Mesenchymal stem cell (in vitro differentiated cells and primary cell): ENCODE data around the gene GABRD.

Source experiments
- DNase-seq: peaks from one replicate; pipeline ENCODE4 v3.0.0-alpha.2; 2013
- H2AFZ ChIP-seq: one replicate; pipeline ENCODE4 v1.6.1; 2013; ENCODE audit warnings: low read depth, mild to moderate bottlenecking, control low read depth, inconsistent platforms, low read length, moderate library complexity
- H2AK5ac ChIP-seq: 2 replicates; pipeline ENCODE4 v1.6.1; 2013; ENCODE audit warnings: low read length, moderate library complexity, mild to moderate bottlenecking, inconsistent platforms; ENCODE audit not compliant: severe bottlenecking
- H2BK120ac ChIP-seq: one replicate; pipeline ENCODE4 v1.6.1; 2013; ENCODE audit warnings: low read depth, mild to moderate bottlenecking, inconsistent platforms, low read length, moderate library complexity
- H2BK12ac ChIP-seq, 2 experiments: one replicate each; pipeline ENCODE4 v1.6.1; 2013; ENCODE audit warnings: inconsistent platforms in 2 of 2, low read length in 2 of 2, mild to moderate bottlenecking in 2 of 2, moderate library complexity in 2 of 2, control low read depth in 1 of 2
- H2BK15ac ChIP-seq: one replicate; pipeline ENCODE4 v1.6.1; 2013; ENCODE audit warnings: mild to moderate bottlenecking, low read depth, inconsistent platforms; ENCODE audit not compliant: poor library complexity, severe bottlenecking
- H2BK5ac ChIP-seq: 2 replicates; pipeline ENCODE4 v1.6.1; 2013; ENCODE audit warnings: low read depth, mild to moderate bottlenecking, low read length, control low read depth, inconsistent platforms; ENCODE audit not compliant: poor library complexity, severe bottlenecking
- H3K14ac ChIP-seq, 2 experiments: one replicate each; pipeline ENCODE4 v1.6.1; 2013; ENCODE audit warnings: inconsistent platforms in 2 of 2, low read length in 2 of 2, control low read depth in 1 of 2, mild to moderate bottlenecking in 1 of 2, moderate library complexity in 1 of 2
- H3K18ac ChIP-seq, 2 experiments: one replicate each; pipeline ENCODE4 v1.6.1; 2013; ENCODE audit warnings: inconsistent platforms in 2 of 2, low read length in 2 of 2, control low read depth in 1 of 2, low read depth in 1 of 2, mild to moderate bottlenecking in 1 of 2
- H3K23ac ChIP-seq, 2 experiments: one replicate each; pipeline ENCODE4 v1.6.1; 2013; ENCODE audit warnings: inconsistent platforms in 2 of 2, low read length in 2 of 2, mild to moderate bottlenecking in 2 of 2, moderate library complexity in 2 of 2, control low read depth in 1 of 2
- H3K27ac ChIP-seq: 2 replicates; pipeline ENCODE4 v1.5.1; 2013; ENCODE audit warnings: mild to moderate bottlenecking, moderate library complexity, low read length, control low read depth, inconsistent platforms; ENCODE audit not compliant: poor library complexity, severe bottlenecking
- H3K27me3 ChIP-seq, 2 experiments: 2 replicates each; pipeline versions ENCODE4 v1.6.1 to v1.7.0; 2013; ENCODE audit warnings: low read length in 2 of 2, mild to moderate bottlenecking in 2 of 2, moderate library complexity in 2 of 2, control low read depth in 1 of 2, inconsistent platforms in 1 of 2; ENCODE audit not compliant: control insufficient read depth in 1 of 2, insufficient read depth in 1 of 2
- H3K36me3 ChIP-seq, 2 experiments: 2 replicates each; pipeline versions ENCODE4 v1.6.1 to v1.7.0; 2013; ENCODE audit warnings: low read length in 2 of 2, control low read depth in 1 of 2, inconsistent platforms in 1 of 2, low read depth in 1 of 2, mild to moderate bottlenecking in 1 of 2; ENCODE audit not compliant: insufficient read depth in 2 of 2, control insufficient read depth in 1 of 2
- H3K4ac ChIP-seq, 2 experiments: one replicate each; pipeline ENCODE4 v1.6.1; 2013; ENCODE audit warnings: inconsistent platforms in 2 of 2, low read length in 2 of 2, mild to moderate bottlenecking in 2 of 2, moderate library complexity in 2 of 2, control low read depth in 1 of 2, low read depth in 1 of 2
- H3K4me1 ChIP-seq: 2 replicates; pipeline ENCODE4 v1.6.1; 2013; ENCODE audit warnings: low read depth, low read length, control low read depth; ENCODE audit not compliant: control insufficient read depth, insufficient read depth
- H3K4me2 ChIP-seq: 2 replicates; pipeline ENCODE4 v1.6.1; 2013; ENCODE audit warnings: low read length, mild to moderate bottlenecking, inconsistent platforms; ENCODE audit not compliant: poor library complexity, severe bottlenecking
- H3K4me3 ChIP-seq, 2 experiments: 2 replicates each; pipeline versions ENCODE4 v1.5.1 to v1.7.0; 2013; ENCODE audit warnings: low read length in 2 of 2, mild to moderate bottlenecking in 2 of 2, control low read depth in 1 of 2, low read depth in 1 of 2; ENCODE audit not compliant: insufficient read depth in 1 of 2
- H3K79me1 ChIP-seq: replicated peaks from 2 replicates; pipeline ENCODE4 v1.6.1; 2013; ENCODE audit warnings: mild to moderate bottlenecking, control low read depth, low read length, inconsistent platforms; ENCODE audit not compliant: poor library complexity, severe bottlenecking
- H3K9ac ChIP-seq: 2 replicates; pipeline ENCODE4 v1.7.0; 2013; ENCODE audit warnings: mild to moderate bottlenecking, low read length, moderate library complexity
- H3K9me3 ChIP-seq: 2 replicates; pipeline ENCODE4 v1.7.0; 2013; ENCODE audit warnings: mild to moderate bottlenecking, low read length; ENCODE audit not compliant: control insufficient read depth
- H4K8ac ChIP-seq: one replicate; pipeline ENCODE4 v1.6.1; 2013; ENCODE audit warnings: inconsistent platforms, mild to moderate bottlenecking, low read length, moderate library complexity
- H4K91ac ChIP-seq: one replicate; pipeline ENCODE4 v1.6.1; 2013; ENCODE audit warnings: mild to moderate bottlenecking, low read length, inconsistent platforms
- WGBS: methylation state at CpG from one replicate; pipeline ENCODE4 v1.1.7; 2013; ENCODE audit warnings: mixed read lengths; 5-methylcytosine and 5-hydroxymethylcytosine counted together

GABRD gene

DNA sequence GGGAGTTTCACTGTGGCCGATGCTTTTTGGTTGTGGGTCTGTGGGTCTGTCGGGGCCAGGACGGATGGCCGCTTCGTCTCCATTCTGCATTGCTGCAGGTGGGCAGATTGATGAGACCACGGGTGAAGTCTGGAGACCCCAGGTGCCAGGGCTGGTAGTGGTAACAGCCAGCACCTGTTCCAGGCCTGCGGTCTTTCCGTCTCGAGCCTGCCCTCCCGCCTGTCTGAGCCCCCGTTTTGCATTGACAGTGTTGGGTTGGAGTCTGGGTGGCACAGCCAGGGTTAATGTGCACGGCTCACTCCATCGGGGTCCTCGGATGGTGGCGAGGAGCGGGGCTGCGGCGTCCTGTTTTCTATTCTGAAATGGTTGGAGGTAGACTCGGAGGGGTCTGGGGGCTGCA, 55.3 kb downstream of the GABRD start:
- H2BK15ac ChIP-seq, result no peak overlapping the region
- H4K8ac ChIP-seq, result no peak overlapping the region
- H3K9ac ChIP-seq, result peak overlapping the region; percentile 74
- peaks cover 0 to 74% of the 10 kb centered on the region in 2 experiments for H3K36me3 ChIP-seq
- WGBS, result 93% methylated on average over 15 of the region's 19 CpGs
- peaks cover 0 to 67% of the 10 kb centered on the region in 2 experiments for H3K27me3 ChIP-seq
- peaks cover 46% of the 10 kb centered on the region for H3K79me1 ChIP-seq
- no peak overlapping the region for H3K18ac ChIP-seq
- H3K14ac ChIP-seq, result no peak overlapping the region
- no peak overlapping the region for H2AK5ac ChIP-seq
- H3K4me2 ChIP-seq, result no peak overlapping the region
- DNase-seq, result no peak
- H4K91ac ChIP-seq, result no peak overlapping the region
- no peak overlapping the region for H3K4ac ChIP-seq
- no peak overlapping the region for H2BK12ac ChIP-seq
- H3K23ac ChIP-seq, result no peak overlapping the region
- H2BK120ac ChIP-seq, result no peak overlapping the region
- H2BK5ac ChIP-seq, result no peak overlapping the region
- H3K4me1 ChIP-seq, result peaks cover 8% of the 10 kb centered on the region
- H2AFZ ChIP-seq, result no peak overlapping the region
- peaks cover 23% of the 10 kb centered on the region for H3K9me3 ChIP-seq
- H3K27ac ChIP-seq, result no peak overlapping the region
- H3K4me3 ChIP-seq, result peak overlapping the region in 1 of 2 experiments; percentile 78

DNA sequence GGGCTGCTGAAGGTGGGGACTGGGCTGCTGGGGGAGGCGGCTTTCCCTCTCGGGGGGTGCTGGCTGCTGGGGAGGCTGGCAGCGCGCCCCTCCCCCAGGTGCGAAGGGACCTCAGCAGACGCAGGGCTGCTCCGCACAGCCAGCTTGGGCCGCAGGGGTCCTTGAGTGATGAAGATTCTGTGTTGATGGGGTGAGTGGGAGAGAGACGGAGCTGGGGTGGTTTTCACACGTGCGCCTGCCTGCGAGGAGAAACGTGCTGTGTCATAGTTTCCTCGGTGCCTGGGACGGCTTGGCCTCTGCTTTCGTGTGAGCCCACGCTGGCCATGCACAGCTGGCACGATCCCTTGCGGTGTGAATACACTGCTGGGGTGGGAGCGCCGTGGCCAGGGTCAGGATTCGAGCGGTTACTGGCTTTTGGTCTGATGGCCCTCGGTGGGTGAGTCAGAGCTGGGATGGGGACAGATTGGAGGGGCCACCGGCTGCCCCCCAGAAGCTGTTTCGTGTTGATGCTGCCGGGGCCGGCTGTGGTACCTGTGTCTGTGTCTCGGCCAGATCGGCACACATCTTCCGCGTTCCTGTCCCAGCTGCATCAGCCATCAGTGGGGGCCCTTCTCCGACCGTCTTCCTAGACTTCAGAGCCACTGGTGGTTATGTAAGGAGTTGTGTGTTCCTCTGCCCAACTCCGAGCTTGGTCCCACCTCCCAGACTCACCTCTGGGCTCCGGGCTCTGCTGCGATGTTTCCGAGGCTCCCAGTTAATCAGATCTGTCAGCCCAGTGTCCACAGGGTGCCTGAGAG, 56.0 kb downstream of the GABRD start:
- peaks cover 0 to 70% of the 10 kb centered on the region in 2 experiments for H3K36me3 ChIP-seq
- no peak overlapping the region for H4K91ac ChIP-seq
- H3K27me3 ChIP-seq, result peaks cover 0 to 61% of the 10 kb centered on the region in 2 experiments
- peaks cover 8% of the 10 kb centered on the region for H3K4me1 ChIP-seq
- H3K23ac ChIP-seq, result no peak overlapping the region
- no peak overlapping the region for H3K27ac ChIP-seq
- H2BK5ac ChIP-seq, result no peak overlapping the region
- H3K18ac ChIP-seq, result no peak overlapping the region
- WGBS, result 85% methylated on average over 36 of the region's 38 CpGs
- no peak overlapping the region for H2AFZ ChIP-seq
- peaks cover 27% of the 10 kb centered on the region for H3K9me3 ChIP-seq
- no peak for DNase-seq
- peaks cover 47% of the 10 kb centered on the region for H3K79me1 ChIP-seq
- H2BK12ac ChIP-seq, result no peak overlapping the region
- H2BK120ac ChIP-seq, result no peak overlapping the region
- no peak overlapping the region for H3K4me3 ChIP-seq
- no peak overlapping the region for H3K4me2 ChIP-seq
- H4K8ac ChIP-seq, result no peak overlapping the region
- H2BK15ac ChIP-seq, result no peak overlapping the region
- no peak overlapping the region for H3K4ac ChIP-seq
- H3K9ac ChIP-seq, result no peak overlapping the region
- H2AK5ac ChIP-seq, result no peak overlapping the region
- no peak overlapping the region for H3K14ac ChIP-seq

DNA sequence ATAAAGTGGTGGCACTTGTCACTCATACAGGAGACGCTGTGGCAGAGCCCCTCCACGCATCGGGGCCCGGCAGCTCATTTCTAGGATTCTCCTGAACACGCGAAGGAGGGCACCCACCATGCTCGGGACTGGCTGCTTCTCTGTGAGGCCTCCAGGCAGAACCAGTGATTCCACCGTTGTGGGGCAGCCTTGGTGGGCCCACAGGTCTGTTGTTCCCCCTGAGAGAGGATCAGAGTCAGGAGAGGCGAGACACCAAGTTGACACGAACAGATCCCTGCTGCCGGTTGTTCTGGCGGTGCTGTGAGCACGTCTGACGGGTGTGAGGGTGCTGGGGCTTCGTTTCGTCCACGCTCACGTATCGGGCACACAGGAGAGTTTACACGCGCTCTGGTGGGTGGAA, 57.7 kb downstream of the GABRD start:
- no peak overlapping the region for H3K4me2 ChIP-seq
- H4K91ac ChIP-seq, result no peak overlapping the region
- WGBS, result 91% methylated on average over 21 of the region's 21 CpGs
- H3K79me1 ChIP-seq, result peaks cover 60% of the 10 kb centered on the region
- no peak overlapping the region for H3K4ac ChIP-seq
- H3K9ac ChIP-seq, result no peak overlapping the region
- H3K4me3 ChIP-seq, result no peak overlapping the region
- no peak overlapping the region for H3K23ac ChIP-seq
- H3K14ac ChIP-seq, result no peak overlapping the region
- no peak overlapping the region for H2BK120ac ChIP-seq
- H2BK5ac ChIP-seq, result no peak overlapping the region
- H4K8ac ChIP-seq, result no peak overlapping the region
- H2AK5ac ChIP-seq, result no peak overlapping the region
- no peak overlapping the region for H2AFZ ChIP-seq
- H3K9me3 ChIP-seq, result peaks cover 27% of the 10 kb centered on the region
- H2BK15ac ChIP-seq, result no peak overlapping the region
- H3K27ac ChIP-seq, result no peak overlapping the region
- H3K27me3 ChIP-seq, result peaks cover 0 to 50% of the 10 kb centered on the region in 2 experiments
- peaks cover 8% of the 10 kb centered on the region for H3K4me1 ChIP-seq
- H3K36me3 ChIP-seq, result peaks cover 0 to 70% of the 10 kb centered on the region in 2 experiments
- no peak overlapping the region for H2BK12ac ChIP-seq
- DNase-seq, result no peak
- no peak overlapping the region for H3K18ac ChIP-seq

DNA sequence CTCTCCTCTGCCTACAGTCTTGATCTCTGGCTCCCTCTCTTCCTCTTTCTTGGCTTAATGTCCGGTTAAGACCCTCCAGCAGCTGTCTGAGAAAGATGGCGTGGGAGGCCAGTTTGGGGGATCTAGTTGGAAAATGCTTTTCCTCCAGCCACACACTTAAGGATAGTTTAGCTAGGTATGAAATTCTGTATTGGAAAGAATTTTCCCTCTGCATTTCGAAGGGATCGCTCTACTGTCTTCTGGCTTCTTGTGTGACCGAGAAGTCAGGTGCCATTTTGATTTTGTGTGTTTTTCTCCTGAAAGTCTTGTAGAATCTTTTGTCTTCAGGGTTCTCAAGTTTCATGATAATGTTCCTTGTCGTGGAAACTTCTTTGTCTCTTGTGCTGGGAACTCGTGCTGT, 59.0 kb downstream of the GABRD start:
- Histone ChIP-seq H3K14ac (no peak overlapping the region), H3K4me2 (no peak overlapping the region), H2BK15ac (no peak overlapping the region), H3K4me3 (no peak overlapping the region), H3K4me1 (peaks cover 7% of the 10 kb centered on the region), H3K9ac (no peak overlapping the region), H3K36me3 (peaks cover 0 to 71% of the 10 kb centered on the region in 2 experiments), H2AK5ac (no peak overlapping the region), H3K9me3 (peaks cover 27% of the 10 kb centered on the region), H3K4ac (no peak overlapping the region), H3K23ac (no peak overlapping the region), H2AFZ (no peak overlapping the region), H3K18ac (no peak overlapping the region), H3K79me1 (peaks cover 57% of the 10 kb centered on the region), H3K27ac (no peak overlapping the region), H3K27me3 (peaks cover 0 to 40% of the 10 kb centered on the region in 2 experiments), H4K8ac (no peak overlapping the region), H2BK120ac (no peak overlapping the region), H4K91ac (no peak overlapping the region), H2BK5ac (no peak overlapping the region), H2BK12ac (no peak overlapping the region)
- 88% methylated on average over 5 of the region's 7 CpGs for WGBS
- no peak for DNase-seq
